Vagina (tissue), 2 donors: ENCODE results near the gene PKN3.

Experiments
- CTCF ChIP-seq, 3 experiments: fragments of 450-650 bp in 2 of 3; fragments of 200-600 bp in 1 of 3; sonication (generic) in 1 of 3; IDR thresholded peaks; one replicate each; pipeline ENCODE4 v1.5.1; 2017 to 2019; ENCODE audit warnings: antibody characterized with exemption in 3 of 3, mild to moderate bottlenecking in 2 of 3, moderate library complexity in 2 of 3
- POLR2A ChIP-seq, 2 donors: fragments of 450-650 bp; IDR thresholded peaks; one replicate each; pipeline ENCODE4 v1.6.1; 2017; ENCODE audit warnings: antibody characterized with exemption in 2 of 2, mild to moderate bottlenecking in 2 of 2, moderate library complexity in 2 of 2

DNA sequence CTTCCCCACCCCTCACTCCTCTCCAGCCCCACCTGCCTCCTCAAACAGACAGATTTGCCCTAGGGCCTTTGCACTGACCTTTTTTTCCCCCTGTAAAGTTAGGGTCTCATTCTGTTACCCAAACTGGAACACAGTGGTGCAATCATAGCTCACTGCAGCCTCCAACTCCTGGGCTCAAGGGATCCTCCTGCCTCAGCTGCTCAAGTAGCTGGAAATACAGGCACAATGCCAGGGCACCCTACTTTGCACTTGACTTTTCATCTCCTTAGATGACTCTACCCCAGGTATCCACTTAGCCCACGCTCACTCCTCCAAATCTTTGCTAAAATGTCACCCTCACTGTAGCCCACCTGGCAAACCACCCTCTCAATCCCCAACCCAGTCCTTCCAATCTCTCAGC lies 47.8 kb upstream of the PKN3 start:
- no peak for TF ChIP-seq CTCF (IDR thresholded peaks at IDR 0.05)
- TF ChIP-seq POLR2A (IDR thresholded peaks at IDR 0.05) = no peak
